Activated naive CD4-positive, alpha-beta T cell treated with anti-CD3 and anti-CD28 coated beads, Interleukin-2, amount 50 U/mL, for 24 hours (primary cell): ENCODE results near the gene DHX15.

Source experiments
- H3K27ac Mint-ChIP-seq: one replicate; pipeline ENCODE4 v1.8.0; 2021; ENCODE audit warnings: mild to moderate bottlenecking, mixed read lengths
- H3K27me3 Mint-ChIP-seq: one replicate; pipeline ENCODE4 v1.8.0; 2021; ENCODE audit warnings: mixed read lengths
- H3K36me3 Mint-ChIP-seq: one replicate; pipeline ENCODE4 v1.8.0; 2021; ENCODE audit warnings: mixed read lengths
- H3K4me1 Mint-ChIP-seq: one replicate; pipeline ENCODE4 v1.8.0; 2021; ENCODE audit warnings: mixed read lengths
- H3K4me3 Mint-ChIP-seq: one replicate; pipeline ENCODE4 v1.8.0; 2021; ENCODE audit warnings: mild to moderate bottlenecking, mixed read lengths
- H3K9me3 Mint-ChIP-seq: one replicate; pipeline ENCODE4 v1.8.0; 2021; ENCODE audit warnings: mixed read lengths

DHX15 gene

DNA sequence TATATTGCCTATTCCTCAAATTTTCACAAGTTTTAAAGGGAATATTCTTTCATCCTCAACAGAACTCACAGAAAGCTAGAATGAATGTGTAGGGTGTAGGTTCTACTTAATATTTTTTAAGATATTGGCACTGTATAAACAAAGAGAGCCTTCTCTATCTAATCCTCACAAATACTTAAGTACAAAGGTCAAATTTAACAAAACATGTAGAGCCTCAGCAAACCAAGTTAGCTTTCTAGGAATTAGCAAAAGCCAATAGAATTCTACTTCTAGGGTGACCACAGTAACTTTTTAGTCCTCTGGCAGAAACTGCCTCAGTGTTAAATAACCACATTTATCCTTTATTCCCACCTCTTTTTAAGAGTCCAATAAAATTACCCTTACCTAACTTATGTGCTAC is 19.3 kb downstream of the DHX15 start:
- H3K9me3 Mint-ChIP-seq = no peaks in the 10 kb centered on the region
- H3K27me3 Mint-ChIP-seq = no peaks in the 10 kb centered on the region
- H3K27ac Mint-ChIP-seq = no peak overlapping the region
- H3K4me1 Mint-ChIP-seq = peaks cover 86% of the 10 kb centered on the region
- peak overlapping the region; percentile 30 for H3K4me3 Mint-ChIP-seq
- H3K36me3 Mint-ChIP-seq = peaks cover 36% of the 10 kb centered on the region

DNA sequence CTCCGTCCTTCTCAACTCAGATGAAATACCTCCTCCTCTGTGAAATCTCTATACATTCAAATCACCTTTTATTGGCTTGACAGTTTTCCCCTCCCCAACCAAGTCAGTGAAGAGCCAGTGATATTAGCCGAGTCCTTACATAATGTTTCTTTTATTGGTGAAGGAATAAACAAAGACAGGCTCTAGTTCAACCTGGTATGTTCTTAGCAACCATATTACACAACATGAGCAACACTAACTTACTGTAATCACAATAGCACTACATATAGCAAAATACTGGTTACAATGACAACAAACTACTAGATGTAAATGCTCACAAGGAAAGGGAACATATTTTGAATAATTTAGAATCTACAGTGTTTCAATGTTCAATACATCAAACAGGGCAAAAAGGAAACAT is 19.9 kb downstream of the DHX15 start:
- Mint-ChIP-seq H3K36me3 (peaks cover 35% of the 10 kb centered on the region), H3K27ac (no peak overlapping the region), H3K4me3 (peak overlapping the region; percentile 2), H3K4me1 (peaks cover 86% of the 10 kb centered on the region), H3K27me3 (no peaks in the 10 kb centered on the region), H3K9me3 (no peaks in the 10 kb centered on the region)

- Mint-ChIP-seq H3K4me1 (peaks cover 90% of the 10 kb centered on the region), H3K27ac (no peak overlapping the region), H3K4me3 (no peak overlapping the region), H3K36me3 (peaks cover 25% of the 10 kb centered on the region), H3K27me3 (no peaks in the 10 kb centered on the region), H3K9me3 (no peaks in the 10 kb centered on the region)
Measured at GRCh38 chr4:24561438-24562139, 22.8 kb downstream of the DHX15 start.

- Mint-ChIP-seq H3K4me3 (peak overlapping the region; percentile 44), H3K9me3 (no peaks in the 10 kb centered on the region), H3K27me3 (no peaks in the 10 kb centered on the region), H3K36me3 (peaks cover 27% of the 10 kb centered on the region), H3K4me1 (peaks cover 92% of the 10 kb centered on the region), H3K27ac (peak overlapping the region; percentile 74)
Measured at GRCh38 chr4:24560868-24561368, 23.4 kb downstream of the DHX15 start.

GRCh38 chr4:24559889-24560288 is 24.5 kb downstream of the DHX15 start:
- Mint-ChIP-seq H3K27ac (no peak overlapping the region), H3K4me3 (peak overlapping the region; percentile 33), H3K9me3 (no peaks in the 10 kb centered on the region), H3K27me3 (no peaks in the 10 kb centered on the region), H3K4me1 (peaks cover 88% of the 10 kb centered on the region), H3K36me3 (peaks cover 25% of the 10 kb centered on the region)

DNA sequence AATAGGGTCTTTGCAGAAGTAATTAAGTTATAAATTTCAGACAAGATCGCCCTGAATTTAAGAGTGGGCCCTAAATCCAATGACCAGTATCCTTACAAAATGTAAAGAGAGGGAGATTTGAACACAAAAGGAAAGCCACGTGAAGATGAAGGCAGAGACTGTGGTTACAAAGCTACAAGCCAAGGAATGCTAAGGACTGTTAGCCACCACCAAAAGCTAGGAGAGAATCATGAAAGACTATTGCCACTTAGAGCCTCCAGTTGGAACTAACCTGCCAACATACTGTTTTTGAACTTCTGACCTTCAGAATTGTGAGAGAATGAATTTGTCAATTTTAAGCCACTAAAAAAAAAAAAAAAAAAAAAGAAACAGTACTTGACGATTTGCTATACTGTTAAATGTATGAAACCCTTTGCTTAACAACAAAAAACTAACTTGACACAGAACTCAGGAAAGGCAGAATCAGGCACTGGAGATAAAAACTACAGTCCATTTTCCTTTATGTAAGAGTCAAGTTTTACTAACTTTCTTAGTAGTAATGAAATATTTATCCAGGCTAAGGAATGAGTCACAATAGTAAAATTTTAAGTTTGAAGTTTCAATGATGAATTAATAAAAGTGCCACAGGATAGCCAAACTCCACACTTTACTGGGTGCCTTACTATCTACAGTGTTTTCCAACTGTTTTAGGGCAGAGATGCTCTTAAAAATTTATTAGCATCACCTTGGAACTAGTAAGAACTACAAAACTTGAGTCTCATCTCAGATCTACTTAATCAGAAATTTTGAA is 25.1 kb downstream of the DHX15 start:
- Mint-ChIP-seq H3K4me3 (peak overlapping the region; percentile 61), H3K9me3 (no peaks in the 10 kb centered on the region), H3K27ac (peak overlapping the region; percentile 70), H3K4me1 (peaks cover 85% of the 10 kb centered on the region), H3K36me3 (peaks cover 24% of the 10 kb centered on the region), H3K27me3 (no peaks in the 10 kb centered on the region)

GRCh38 chr4:24557026-24558025 is 27.0 kb downstream of the DHX15 start:
- peaks cover 21% of the 10 kb centered on the region for H3K36me3 Mint-ChIP-seq
- H3K27me3 Mint-ChIP-seq = no peaks in the 10 kb centered on the region
- no peaks in the 10 kb centered on the region for H3K9me3 Mint-ChIP-seq
- peak overlapping the region; percentile 71 for H3K4me3 Mint-ChIP-seq
- H3K4me1 Mint-ChIP-seq = peaks cover 72% of the 10 kb centered on the region
- H3K27ac Mint-ChIP-seq = peak overlapping the region; percentile 77

DNA sequence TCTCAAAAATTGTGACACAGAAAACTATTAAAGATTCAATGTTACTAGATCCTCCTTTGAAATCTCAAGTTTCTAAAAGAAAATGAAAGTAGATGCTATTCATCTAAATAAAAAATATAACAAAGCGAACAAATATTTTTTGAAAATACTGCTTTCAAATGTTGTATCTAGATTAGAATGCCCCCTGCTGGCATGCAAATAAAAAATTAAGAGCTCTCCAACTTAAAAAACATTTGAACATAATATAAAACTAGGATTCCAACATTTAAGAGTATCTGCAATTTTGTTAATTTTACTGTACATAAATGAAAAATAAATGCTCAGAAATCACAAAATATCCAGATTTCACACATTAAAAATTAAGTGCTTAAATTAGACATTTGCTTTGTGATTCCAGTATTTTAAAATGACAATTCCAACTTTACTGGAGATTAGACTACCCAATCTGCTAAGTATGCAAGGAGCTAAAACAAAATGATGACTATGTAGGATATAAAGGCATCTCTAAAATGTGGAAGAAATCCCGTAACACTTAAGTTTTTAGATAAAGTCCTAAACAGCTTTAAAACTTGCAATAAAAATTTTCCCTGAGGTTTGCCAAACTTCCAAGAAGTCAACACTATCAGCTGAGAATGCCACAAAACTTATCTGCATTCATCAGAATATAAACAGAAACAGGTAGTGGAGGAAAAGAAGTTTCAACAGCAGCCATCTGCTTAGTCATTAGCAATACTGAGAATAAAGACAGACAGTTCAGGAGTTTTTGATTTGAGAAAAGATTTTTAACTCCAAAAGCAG is 32.7 kb downstream of the DHX15 start:
- H3K36me3 Mint-ChIP-seq = peaks cover 19% of the 10 kb centered on the region
- no peaks in the 10 kb centered on the region for H3K9me3 Mint-ChIP-seq
- H3K27me3 Mint-ChIP-seq = no peaks in the 10 kb centered on the region
- H3K27ac Mint-ChIP-seq = no peak overlapping the region
- H3K4me1 Mint-ChIP-seq = peaks cover 42% of the 10 kb centered on the region
- no peak overlapping the region for H3K4me3 Mint-ChIP-seq

DNA sequence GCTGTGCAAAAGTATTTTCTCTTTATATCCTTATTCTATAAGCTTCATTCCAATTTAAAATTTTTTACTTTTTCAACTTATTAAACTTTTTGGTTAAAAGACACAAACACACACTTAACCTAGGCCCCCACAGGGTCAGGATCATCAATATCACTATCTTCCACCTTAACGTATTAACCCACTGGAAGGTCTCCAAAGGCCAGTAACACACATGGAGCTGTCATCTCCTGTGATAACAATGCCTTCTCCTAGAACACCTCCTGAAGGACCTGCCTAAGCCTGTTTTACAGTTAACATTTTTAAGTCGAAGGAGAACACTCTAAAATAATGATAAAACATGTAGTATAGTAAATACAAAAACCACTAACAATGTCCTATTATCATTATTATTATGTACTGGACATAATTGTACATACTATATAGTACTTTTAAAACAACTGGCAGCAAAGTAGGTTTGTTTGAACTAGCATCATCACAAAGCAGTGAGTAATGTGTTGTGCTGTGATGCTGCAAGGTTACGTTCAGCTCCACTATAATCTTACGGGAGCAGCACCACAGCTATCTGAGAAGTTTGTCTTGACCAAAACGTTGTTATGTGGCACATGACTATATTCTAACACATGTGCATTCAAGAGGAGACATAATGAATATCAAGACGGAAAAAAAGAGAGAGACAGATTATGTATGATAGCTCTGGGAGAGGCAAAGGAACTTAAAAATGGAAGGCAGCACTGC is 33.7 kb downstream of the DHX15 start:
- Mint-ChIP-seq H3K4me3 (no peak overlapping the region), H3K27ac (no peak overlapping the region)

DNA sequence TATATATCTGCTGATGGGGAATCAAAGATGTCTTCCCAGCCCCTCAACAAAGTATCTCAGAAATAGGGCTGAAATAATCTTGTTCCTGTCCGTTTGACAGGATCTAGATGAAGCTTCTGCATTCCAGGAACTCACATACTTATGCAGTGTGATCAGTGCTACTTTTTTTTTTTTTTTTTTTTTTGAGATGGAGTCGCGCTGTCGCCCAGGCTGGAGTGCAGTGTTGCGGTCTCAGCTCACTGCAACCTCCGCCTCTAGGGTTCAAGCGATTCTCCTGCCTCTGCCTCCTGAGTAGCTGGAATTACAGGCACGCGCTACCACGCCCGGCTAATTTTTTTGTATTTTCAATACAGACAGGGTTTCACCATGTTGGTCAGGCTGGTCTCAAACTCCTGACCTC is 36.4 kb downstream of the DHX15 start:
- Mint-ChIP-seq H3K27ac (no peak overlapping the region), H3K9me3 (no peaks in the 10 kb centered on the region), H3K4me1 (peaks cover 49% of the 10 kb centered on the region), H3K4me3 (no peak overlapping the region), H3K27me3 (no peaks in the 10 kb centered on the region), H3K36me3 (peaks cover 14% of the 10 kb centered on the region)

More for the DNA sequence above, 33.7 kb downstream of the DHX15 start:
- no peaks in the 10 kb centered on the region for H3K27me3 Mint-ChIP-seq
- H3K36me3 Mint-ChIP-seq = peaks cover 16% of the 10 kb centered on the region
- no peaks in the 10 kb centered on the region for H3K9me3 Mint-ChIP-seq
- peaks cover 37% of the 10 kb centered on the region for H3K4me1 Mint-ChIP-seq

GRCh38 chr4:24544208-24544988 is 40.0 kb downstream of the DHX15 start:
- Mint-ChIP-seq H3K9me3 (no peaks in the 10 kb centered on the region), H3K36me3 (peaks cover 20% of the 10 kb centered on the region), H3K4me3 (no peak overlapping the region), H3K4me1 (peaks cover 48% of the 10 kb centered on the region), H3K27ac (no peak overlapping the region), H3K27me3 (no peaks in the 10 kb centered on the region)

GRCh38 chr4:24537025-24537424 is 47.3 kb downstream of the DHX15 start:
- no peaks in the 10 kb centered on the region for H3K27me3 Mint-ChIP-seq
- H3K27ac Mint-ChIP-seq = peak overlapping the region; percentile 35
- peaks cover 23% of the 10 kb centered on the region for H3K36me3 Mint-ChIP-seq
- H3K9me3 Mint-ChIP-seq = no peaks in the 10 kb centered on the region
- no peak overlapping the region for H3K4me3 Mint-ChIP-seq
- peaks cover 26% of the 10 kb centered on the region for H3K4me1 Mint-ChIP-seq

DNA sequence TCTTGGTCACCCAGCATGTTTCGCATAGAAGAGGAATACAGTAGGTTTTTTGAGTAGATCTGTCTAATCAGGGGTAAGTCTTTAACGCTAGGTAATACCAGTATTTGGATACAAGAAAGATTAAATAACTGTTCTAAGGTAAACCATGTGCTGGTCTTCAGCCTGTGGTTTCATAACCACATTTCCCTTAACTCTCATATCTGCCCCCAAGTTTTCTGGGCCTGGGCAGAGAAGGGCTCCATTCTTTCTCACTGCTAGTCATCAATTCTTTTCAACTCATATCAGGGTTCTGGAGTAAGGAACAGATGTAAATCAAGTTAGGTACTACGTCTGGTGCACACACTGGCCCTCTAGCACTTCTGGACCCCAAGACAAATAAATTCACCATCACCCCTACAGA is 49.0 kb downstream of the DHX15 start:
- H3K4me1 Mint-ChIP-seq = peaks cover 16% of the 10 kb centered on the region
- H3K4me3 Mint-ChIP-seq = no peak overlapping the region
- no peak overlapping the region for H3K27ac Mint-ChIP-seq
- peaks cover 23% of the 10 kb centered on the region for H3K36me3 Mint-ChIP-seq
- H3K27me3 Mint-ChIP-seq = no peaks in the 10 kb centered on the region
- no peaks in the 10 kb centered on the region for H3K9me3 Mint-ChIP-seq
